Liver (tissue), 3 donors: ENCODE data around the gene SASH1.

ENCODE experiments used
- CTCF ChIP-seq: fragments of 150-350 bp; IDR thresholded peaks from 2 replicates; pipeline ENCODE4 v1.5.1; 2017; ENCODE audit warnings: improper control_type of control experiment, low read depth, low read length; ENCODE audit not compliant: missing input control
- RAD21 ChIP-seq, 2 donors: IDR thresholded peaks; 2 replicates each; pipeline ENCODE4 v1.6.1; 2016; ENCODE audit warnings: antibody characterized with exemption in 2 of 2, mild to moderate bottlenecking in 2 of 2
- REST ChIP-seq: IDR thresholded peaks from 2 replicates; pipeline ENCODE4 v1.6.1; 2016; ENCODE audit warnings: antibody characterized with exemption, mild to moderate bottlenecking
- TAF1 ChIP-seq: conservative IDR thresholded peaks from 2 replicates; pipeline ENCODE4 v1.6.1; 2016; ENCODE audit warnings: antibody characterized with exemption, mild to moderate bottlenecking
- donor health status: healthy.
- donor health status: healthy.

GRCh38 chr6:148441454-148441911, 98.8 kb downstream of the SASH1 start:
- TF ChIP-seq CTCF (no peak), RAD21 (IDR thresholded peaks at IDR 0.05) (no peak), TAF1 (no peak), REST (no peak)
